ENCODE results near the gene PGLYRP4.

The PGLYRP4 gene

GRCh38 chr1:153302308-153302707 is 46.3 kb downstream of the PGLYRP4 start:
- H3K4me3 ChIP-seq (ENCODE audit: low read length), result no peak overlapping the region
- no peak for DNase-seq (ENCODE audit: low read depth)

GRCh38 chr1:153293851-153294250 is 54.8 kb downstream of the PGLYRP4 start:
- H3K36me3 ChIP-seq (ENCODE audit: control insufficient read depth, insufficient read depth, low read length, severe bottlenecking), result no peaks in the 10 kb centered on the region
- no peak overlapping the region for H3K9ac ChIP-seq (ENCODE audit: low read length)
- H3K27me3 ChIP-seq (replicated peaks; ENCODE audit: control insufficient read depth, insufficient read depth, low read length), result peaks cover 43% of the 10 kb centered on the region

More at GRCh38 chr1:153302308-153302707, 46.3 kb downstream of the PGLYRP4 start:
- H3K36me3 ChIP-seq (ENCODE audit: control insufficient read depth, insufficient read depth, low read length, severe bottlenecking), result no peaks in the 10 kb centered on the region
- H3K27me3 ChIP-seq (replicated peaks; ENCODE audit: control insufficient read depth, insufficient read depth, low read length), result peaks cover 30% of the 10 kb centered on the region
- no peak overlapping the region for H3K9ac ChIP-seq (ENCODE audit: low read length)
- no peaks in the 10 kb centered on the region for H3K9me3 ChIP-seq (ENCODE audit: control insufficient read depth, low read length)
- H3K4me1 ChIP-seq (ENCODE audit: control insufficient read depth, insufficient read depth, low read length), result no peaks in the 10 kb centered on the region

GRCh38 chr1:153293480-153293775 is 55.2 kb downstream of the PGLYRP4 start:
- Histone ChIP-seq H3K27me3 (replicated peaks; ENCODE audit: control insufficient read depth, insufficient read depth, low read length) (peaks cover 39% of the 10 kb centered on the region), H3K9me3 (ENCODE audit: control insufficient read depth, low read length) (no peaks in the 10 kb centered on the region), H3K4me3 (ENCODE audit: low read length) (no peak overlapping the region), H3K36me3 (ENCODE audit: control insufficient read depth, insufficient read depth, low read length, severe bottlenecking) (no peaks in the 10 kb centered on the region), H3K9ac (ENCODE audit: low read length) (no peak overlapping the region), H3K4me1 (ENCODE audit: control insufficient read depth, insufficient read depth, low read length) (no peaks in the 10 kb centered on the region)
- no peak for DNase-seq (ENCODE audit: low read depth)

More at GRCh38 chr1:153293851-153294250, 54.8 kb downstream of the PGLYRP4 start:
- Histone ChIP-seq H3K9me3 (ENCODE audit: control insufficient read depth, low read length) (no peaks in the 10 kb centered on the region), H3K4me1 (ENCODE audit: control insufficient read depth, insufficient read depth, low read length) (no peaks in the 10 kb centered on the region), H3K4me3 (ENCODE audit: low read length) (no peak overlapping the region)
- DNase-seq (ENCODE audit: low read depth), result no peak

- Histone ChIP-seq H3K36me3 (ENCODE audit: control insufficient read depth, insufficient read depth, low read length, severe bottlenecking) (no peaks in the 10 kb centered on the region), H3K9ac (ENCODE audit: low read length) (no peak overlapping the region), H3K9me3 (ENCODE audit: control insufficient read depth, low read length) (no peaks in the 10 kb centered on the region), H3K4me1 (ENCODE audit: control insufficient read depth, insufficient read depth, low read length) (no peaks in the 10 kb centered on the region), H3K4me3 (ENCODE audit: low read length) (no peak overlapping the region), H3K27me3 (replicated peaks; ENCODE audit: control insufficient read depth, insufficient read depth, low read length) (peaks cover 36% of the 10 kb centered on the region)
- DNase-seq (ENCODE audit: low read depth), result no peak
Observed at GRCh38 chr1:153292740-153293479, 55.7 kb downstream of the PGLYRP4 start.

GRCh38 chr1:153292185-153292584 is 56.5 kb downstream of the PGLYRP4 start:
- H3K27me3 ChIP-seq (replicated peaks; ENCODE audit: control insufficient read depth, insufficient read depth, low read length), result peaks cover 32% of the 10 kb centered on the region
- H3K9ac ChIP-seq (ENCODE audit: low read length), result no peak overlapping the region
- H3K9me3 ChIP-seq (ENCODE audit: control insufficient read depth, low read length), result no peaks in the 10 kb centered on the region
- DNase-seq (ENCODE audit: low read depth), result no peak
- no peaks in the 10 kb centered on the region for H3K36me3 ChIP-seq (ENCODE audit: control insufficient read depth, insufficient read depth, low read length, severe bottlenecking)
- H3K4me1 ChIP-seq (ENCODE audit: control insufficient read depth, insufficient read depth, low read length), result no peaks in the 10 kb centered on the region
- no peak overlapping the region for H3K4me3 ChIP-seq (ENCODE audit: low read length)

- Histone ChIP-seq H3K9me3 (ENCODE audit: control insufficient read depth, low read length) (no peaks in the 10 kb centered on the region), H3K9ac (ENCODE audit: low read length) (no peak overlapping the region), H3K36me3 (ENCODE audit: control insufficient read depth, insufficient read depth, low read length, severe bottlenecking) (no peaks in the 10 kb centered on the region), H3K4me1 (ENCODE audit: control insufficient read depth, insufficient read depth, low read length) (no peaks in the 10 kb centered on the region), H3K27me3 (replicated peaks; ENCODE audit: control insufficient read depth, insufficient read depth, low read length) (peaks cover 29% of the 10 kb centered on the region), H3K4me3 (ENCODE audit: low read length) (no peak overlapping the region)
- no peak for DNase-seq (ENCODE audit: low read depth)
Observed at GRCh38 chr1:153291514-153291913, 57.1 kb downstream of the PGLYRP4 start.

- DNase-seq (ENCODE audit: low read depth), result no peak
- Histone ChIP-seq H3K9me3 (ENCODE audit: control insufficient read depth, low read length) (no peaks in the 10 kb centered on the region), H3K4me3 (ENCODE audit: low read length) (no peak overlapping the region), H3K4me1 (ENCODE audit: control insufficient read depth, insufficient read depth, low read length) (no peaks in the 10 kb centered on the region), H3K27me3 (replicated peaks; ENCODE audit: control insufficient read depth, insufficient read depth, low read length) (peaks cover 24% of the 10 kb centered on the region), H3K36me3 (ENCODE audit: control insufficient read depth, insufficient read depth, low read length, severe bottlenecking) (no peaks in the 10 kb centered on the region), H3K9ac (ENCODE audit: low read length) (no peak overlapping the region)
Observed at GRCh38 chr1:153288634-153289275, 59.9 kb downstream of the PGLYRP4 start.

Measured in adipocyte (in vitro differentiated cells).